GM21390 (cell line): ENCODE measurements around the gene LRP8.
A peak's percentile ranks its signal among the peaks of the same experiment; 100 is the strongest.
"Not testable (repeated sequence)": the region's sequence is repeated elsewhere in the genome, so short reads cannot be mapped to it uniquely, and the experiment has no call there.

Source experiments
- ATAC-seq: cut with Tn5 transposase; IDR thresholded peaks from one replicate; pipeline ENCODE4 v1.9.1; 2021; ENCODE audit not compliant: unreplicated experiment

LRP8 gene

GRCh38 chr1:53220962-53221286, 106.9 kb downstream of the LRP8 start:
- ATAC-seq, result no peak

GRCh38 chr1:53220171-53220961, 107.5 kb downstream of the LRP8 start, which contains the start of gene CZIB:
TSS of gene CZIB (minus strand) at chr1:53220634. CDS start at chr1:53220575, 59 bp downstream.
- ATAC-seq, result peak; percentile 91

GRCh38 chr1:53219711-53220110, 108.2 kb downstream of the LRP8 start:
- no peak for ATAC-seq

- no peak for ATAC-seq
Measured at GRCh38 chr1:53218201-53218600, 109.7 kb downstream of the LRP8 start.

GRCh38 chr1:53214376-53214940, 113.4 kb downstream of the LRP8 start:
- no peak for ATAC-seq

GRCh38 chr1:53210954-53211353, 116.9 kb downstream of the LRP8 start:
- ATAC-seq, result no peak

- no peak for ATAC-seq
Measured at GRCh38 chr1:53210352-53210751, 117.5 kb downstream of the LRP8 start.

- no peak for ATAC-seq
Measured at GRCh38 chr1:53207726-53208125, 120.1 kb downstream of the LRP8 start.

- no peak for ATAC-seq
Measured at GRCh38 chr1:53206735-53207379, 121.0 kb downstream of the LRP8 start.

GRCh38 chr1:53206083-53206685, 121.7 kb downstream of the LRP8 start:
- not testable (repeated sequence) for ATAC-seq

GRCh38 chr1:53205496-53205895, 122.4 kb downstream of the LRP8 start:
- not testable (repeated sequence) for ATAC-seq

GRCh38 chr1:53203466-53203865, 124.4 kb downstream of the LRP8 start:
- no peak for ATAC-seq

- no peak for ATAC-seq
Measured at GRCh38 chr1:53198241-53198651, 129.6 kb downstream of the LRP8 start.

GRCh38 chr1:53197291-53198200, 130.3 kb downstream of the LRP8 start:
- ATAC-seq, result no peak

GRCh38 chr1:53196485-53197290, 131.2 kb downstream of the LRP8 start, which contains the start of gene CPT2:
TSS of gene CPT2 (plus strand) at chr1:53196824. CDS start at chr1:53196944, 120 bp downstream.
- peak; percentile 100 for ATAC-seq

GRCh38 chr1:53196017-53196484, 131.8 kb downstream of the LRP8 start:
- peak; percentile 9 for ATAC-seq

- no peak for ATAC-seq
Measured at GRCh38 chr1:53195246-53196016, 132.4 kb downstream of the LRP8 start.
